Upper lobe of left lung (tissue), 6 donors: Measurements from ENCODE around the gene TAGLN2. TPM values are rescaled to one million over a fixed set of nuclear protein-coding genes. Genes with fewer than 3 reads are reported as not detected.

ENCODE experiments used
- ATAC-seq, 2 donors: fragments of 200-7000 bp; cut with Tn5 transposase; one replicate each; pipeline ENCODE4 v1.9.1; 2022; ENCODE audit warnings: mild to moderate bottlenecking in 2 of 2, moderate library complexity in 2 of 2; ENCODE audit not compliant: low FRiP score in 2 of 2
- DNase-seq, 2 donors: peaks; one replicate each; pipeline ENCODE4 v3.0.0-alpha.2; 2019 to 2020
- H3K27ac ChIP-seq, 4 donors: fragments of 200-600 bp; sonication (generic); one replicate each; pipeline ENCODE4 v1.5.1; 2016 to 2019
- H3K27me3 ChIP-seq, 4 donors: fragments of 200-600 bp; sonication (generic); one replicate each; pipeline ENCODE4 v1.5.1; 2017 to 2019
- H3K36me3 ChIP-seq, 4 donors: fragments of 200-600 bp; sonication (generic); one replicate each; pipeline ENCODE4 v1.5.1; 2016 to 2019
- H3K4me1 ChIP-seq, 4 donors: fragments of 200-600 bp; sonication (generic); one replicate each; pipeline ENCODE4 v1.5.1; 2018 to 2019
- H3K4me3 ChIP-seq, 4 donors: fragments of 200-600 bp; sonication (generic); one replicate each; pipeline ENCODE4 v1.5.1; 2017 to 2019; ENCODE audit warnings: mild to moderate bottlenecking in 2 of 4, moderate library complexity in 1 of 4
- H3K9me3 ChIP-seq, 4 donors: fragments of 200-600 bp; sonication (generic); one replicate each; pipeline ENCODE4 v1.5.1; 2018 to 2019
- CTCF ChIP-seq, 6 experiments: fragments of 450-650 bp in 4 of 6; fragments of 200-600 bp in 2 of 6; sonication (generic) in 2 of 6; IDR thresholded peaks; one replicate each; pipeline ENCODE4 v1.5.1; 2016 to 2019; ENCODE audit warnings: antibody characterized with exemption in 6 of 6
- EP300 ChIP-seq, 4 donors: sonication (generic); formaldehyde crosslinking; IDR thresholded peaks; one replicate each; pipeline ENCODE4 v1.5.1; 2017; ENCODE audit warnings: antibody characterized with exemption in 4 of 4, control low read depth in 2 of 4
- POLR2A ChIP-seq, 4 donors: fragments of 450-650 bp; IDR thresholded peaks; one replicate each; pipeline ENCODE4 v1.5.1; 2016 to 2017; ENCODE audit warnings: antibody characterized with exemption in 4 of 4, mild to moderate bottlenecking in 2 of 4
- POLR2AphosphoS5 ChIP-seq, 2 donors: sonication (generic); formaldehyde crosslinking; IDR thresholded peaks; one replicate each; pipeline ENCODE4 v1.5.1; 2017; ENCODE audit warnings: antibody characterized with exemption in 2 of 2
- whole genome bisulfite sequencing, 2 donors: methylation state at CpG; one replicate each; pipeline ENCODE4 v1.1.5; 2017 to 2018; 5-methylcytosine and 5-hydroxymethylcytosine counted together
- total RNA-seq, 6 donors: library from RNA; depleted of rRNA in 4 of 6; stranded (reverse); fragments of >200 nt in 4 of 6; gene quantifications; one replicate each; pipeline versions ENCODE4 v1.1.0 to v1.2.1, GENCODE V29; 2016 to 2021
- donor health status: DM: no; HTN: no; CAD: no; lungs with moderate emphysema.
- donor health status: DM: no; HTN: yes; CAD: no; lungs with severe emphysema.

TAGLN2 gene
- total RNA-seq, 6 donors from 2014 or later, result 167 to 1,014 (median 605) TPM

- DNase-seq, result peak in 1 of 2 donors; percentile 31
These were observed 3.4 kb downstream of the TAGLN2 start for GRCh38 chr1:159921700-159922504.

GRCh38 chr1:159921251-159921650, 4.1 kb downstream of the TAGLN2 start:
- Histone ChIP-seq H3K27me3 (no peaks in the 10 kb centered on the region), H3K27ac (peak overlapping the region; percentile 97 to 99 (median 97)), H3K36me3 (peaks cover 21 to 54% (median 43%) of the 10 kb centered on the region in 4 donors), H3K4me1 (peaks cover 72 to 83% (median 77%) of the 10 kb centered on the region in 4 donors), H3K9me3 (no peaks in the 10 kb centered on the region), H3K4me3 (peak overlapping the region in 2 of 4 donors; percentile 82 to 99)
- DNase-seq (no peak), ATAC-seq (no peak)
- 47 to 64% methylated on average over 1 of the region's 1 CpG for WGBS, 2 donors
- no peak for TF ChIP-seq EP300 (IDR thresholded peaks at IDR 0.05)
- TF ChIP-seq POLR2AphosphoS5 (IDR thresholded peaks at IDR 0.05), result no peak
- no peak for TF ChIP-seq CTCF (IDR thresholded peaks at IDR 0.05)
- no peak for TF ChIP-seq POLR2A (IDR thresholded peaks at IDR 0.05)

More at GRCh38 chr1:159921700-159922504, 3.4 kb downstream of the TAGLN2 start:
- H3K27ac ChIP-seq, result peak overlapping the region; percentile 97 to 99 (median 97)
- H3K36me3 ChIP-seq, result peaks cover 21 to 49% (median 36%) of the 10 kb centered on the region in 4 donors
- TF ChIP-seq POLR2AphosphoS5 (IDR thresholded peaks at IDR 0.05) (peak; percentile 23 to 52), POLR2A (IDR thresholded peaks at IDR 0.05) (no peak)
- peaks cover 67 to 79% (median 72%) of the 10 kb centered on the region in 4 donors for H3K4me1 ChIP-seq
- no peak for ATAC-seq
- 26 to 35% methylated on average over 17 to 18 of the region's 18 CpGs for WGBS, 2 donors
- H3K27me3 ChIP-seq, result no peaks in the 10 kb centered on the region
- H3K4me3 ChIP-seq, result peak overlapping the region; percentile 39 to 99 (median 82)
- no peaks in the 10 kb centered on the region for H3K9me3 ChIP-seq

GRCh38 chr1:159920651-159921050, 4.7 kb downstream of the TAGLN2 start:
- no peak for DNase-seq
- Histone ChIP-seq H3K27ac (peak overlapping the region; percentile 97 to 99 (median 97)), H3K9me3 (no peaks in the 10 kb centered on the region), H3K27me3 (no peaks in the 10 kb centered on the region), H3K4me3 (peak overlapping the region in 1 of 4 donors; percentile 82), H3K36me3 (peaks cover 21 to 57% (median 45%) of the 10 kb centered on the region in 4 donors), H3K4me1 (peaks cover 71 to 83% (median 77%) of the 10 kb centered on the region in 4 donors)
- no peak for ATAC-seq
- TF ChIP-seq POLR2AphosphoS5 (IDR thresholded peaks at IDR 0.05) (no peak), EP300 (IDR thresholded peaks at IDR 0.05) (no peak), CTCF (IDR thresholded peaks at IDR 0.05) (no peak), POLR2A (IDR thresholded peaks at IDR 0.05) (no peak)
- WGBS, 2 donors, result 53 to 55% methylated on average over 1 of the region's 1 CpG

- Histone ChIP-seq H3K27ac (peak overlapping the region in 3 of 4 donors; percentile 97 to 99 (median 97)), H3K9me3 (no peaks in the 10 kb centered on the region), H3K4me1 (peaks cover 70 to 88% (median 80%) of the 10 kb centered on the region in 4 donors), H3K27me3 (no peaks in the 10 kb centered on the region), H3K36me3 (peaks cover 21 to 58% (median 47%) of the 10 kb centered on the region in 4 donors), H3K4me3 (no peak overlapping the region)
- no peak for TF ChIP-seq POLR2AphosphoS5 (IDR thresholded peaks at IDR 0.05)
- TF ChIP-seq CTCF (IDR thresholded peaks at IDR 0.05), result no peak
- no peak for TF ChIP-seq EP300 (IDR thresholded peaks at IDR 0.05)
- no peak for TF ChIP-seq POLR2A (IDR thresholded peaks at IDR 0.05)
- DNase-seq, result no peak
- 85 to 98% methylated on average over 6 to 10 of the region's 10 CpGs for WGBS, 2 donors
- no peak for ATAC-seq
These were observed 5.1 kb downstream of the TAGLN2 start for GRCh38 chr1:159920202-159920601.

GRCh38 chr1:159919236-159919865, 6.0 kb downstream of the TAGLN2 start:
- no peak for ATAC-seq
- no peak for DNase-seq
- no peaks in the 10 kb centered on the region for H3K9me3 ChIP-seq
- WGBS, 2 donors, result 94 to 95% methylated on average over 10 of the region's 10 CpGs
- peaks cover 21 to 58% (median 48%) of the 10 kb centered on the region in 4 donors for H3K36me3 ChIP-seq
- peaks cover 70 to 95% (median 87%) of the 10 kb centered on the region in 4 donors for H3K4me1 ChIP-seq
- H3K4me3 ChIP-seq, result no peak overlapping the region
- no peaks in the 10 kb centered on the region for H3K27me3 ChIP-seq
- no peak for TF ChIP-seq EP300 (IDR thresholded peaks at IDR 0.05)
- TF ChIP-seq POLR2AphosphoS5 (IDR thresholded peaks at IDR 0.05), result no peak
- no peak for TF ChIP-seq CTCF (IDR thresholded peaks at IDR 0.05)
- no peak for TF ChIP-seq POLR2A (IDR thresholded peaks at IDR 0.05)
- H3K27ac ChIP-seq, result peak overlapping the region in 3 of 4 donors; percentile 97 to 99 (median 97)
